Measurements from ENCODE around the gene INPP5A. TPM values are rescaled to one million over a fixed set of nuclear protein-coding genes. Genes with fewer than 3 reads are reported as not detected.

Gene INPP5A
- polyA plus RNA-seq, 3 donors from 2014 or later, result 0.30 to 1.7 (median 0.48) TPM

DNA sequence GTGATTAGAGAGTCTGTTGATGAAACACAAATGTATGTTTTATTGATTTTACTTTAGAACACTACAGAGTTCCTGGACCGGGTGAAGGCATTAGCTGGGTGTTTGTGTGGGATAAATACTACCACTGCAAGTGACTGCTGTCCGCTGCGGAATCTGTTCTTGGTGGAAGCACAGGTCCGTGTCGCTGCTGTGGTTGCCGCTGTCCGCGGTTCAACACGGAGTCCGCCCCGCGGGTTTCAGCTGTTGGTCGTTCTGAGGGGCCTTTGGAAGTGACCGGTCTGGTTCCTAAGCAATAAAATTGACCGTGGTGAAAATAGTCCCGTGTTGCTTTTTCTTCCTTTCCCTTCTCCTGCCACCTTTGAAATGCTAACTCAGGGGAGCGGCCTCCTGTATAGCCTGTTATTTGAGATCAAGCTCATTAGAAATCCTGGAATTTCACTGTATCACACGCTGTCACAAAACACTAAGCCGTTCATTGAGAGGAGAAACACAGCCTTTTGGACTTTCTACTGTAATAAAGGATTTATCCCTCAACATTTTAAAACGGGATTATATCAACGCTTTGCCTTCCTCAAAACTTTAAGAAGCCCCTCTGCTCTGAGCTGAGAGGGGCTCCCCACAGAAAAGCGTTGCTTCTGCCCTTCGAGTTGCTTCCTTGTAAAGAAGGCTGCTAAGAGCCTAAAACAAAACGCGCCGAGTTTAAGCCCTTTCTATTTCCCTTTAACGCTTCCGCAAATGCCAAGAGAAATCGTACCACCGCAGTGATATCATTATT, 245.8 kb downstream of the INPP5A start:
- H3K27ac Mint-ChIP-seq, result no peak overlapping the region
- peak overlapping the region in 3 of 5 donors; percentile 16 to 48 (median 33) for H3K4me3 Mint-ChIP-seq
- DNase-seq, result no peak
- H3K4me1 Mint-ChIP-seq, result peaks cover 0 to 2% of the 10 kb centered on the region in 2 donors
- peaks cover 10 to 22% (median 20%) of the 10 kb centered on the region in 3 donors for H3K36me3 Mint-ChIP-seq
- no peaks in the 10 kb centered on the region for H3K9me3 Mint-ChIP-seq
- H3K27me3 Mint-ChIP-seq (ENCODE audit: low read depth in 3 of 3), result peaks cover 1 to 8% (median 8%) of the 10 kb centered on the region in 3 donors

DNA sequence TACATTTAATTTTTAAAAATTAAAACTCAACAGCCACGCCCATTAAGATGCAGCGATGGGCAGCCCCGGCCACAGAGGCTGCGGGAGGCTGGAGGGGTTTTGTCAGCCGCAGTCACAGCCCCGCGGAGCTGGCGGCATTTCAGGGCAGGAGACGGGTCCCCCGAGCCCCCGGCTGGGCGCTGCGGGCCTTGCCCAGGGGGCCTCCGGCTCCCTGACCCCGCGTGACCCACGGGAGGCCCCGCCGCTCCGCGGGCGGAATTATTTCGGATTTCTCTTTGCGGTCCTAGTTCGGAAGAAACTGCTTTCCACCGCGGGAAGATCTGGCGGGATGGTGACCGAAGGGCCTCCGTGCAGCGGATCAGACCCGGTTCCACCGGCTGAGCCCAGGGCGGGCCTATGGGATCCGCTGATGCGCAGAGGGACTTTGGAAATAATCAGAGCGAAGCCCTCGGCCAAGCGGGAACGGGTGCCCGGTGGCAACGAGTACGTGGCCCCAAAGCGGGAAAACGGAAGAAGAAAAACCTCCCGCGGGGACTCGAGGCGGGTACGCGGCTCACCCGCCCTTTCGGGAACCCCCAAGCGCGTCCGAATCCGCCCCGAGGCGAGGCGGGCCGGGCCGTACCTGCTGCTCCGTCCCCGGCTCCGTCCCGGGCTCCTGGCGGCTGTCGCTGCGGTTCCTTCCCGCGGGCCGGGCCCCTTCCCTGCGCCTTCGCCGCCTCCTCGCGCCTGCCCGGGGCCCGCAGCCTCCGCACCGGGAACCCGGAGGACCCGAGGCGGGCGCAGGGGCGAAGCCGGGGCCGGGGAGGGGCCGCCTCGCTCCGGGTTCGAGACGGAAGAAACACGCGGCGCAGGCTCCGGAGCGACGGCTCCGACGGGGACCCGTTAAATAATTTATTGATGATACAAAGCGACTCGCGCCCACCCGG, 246.6 kb downstream of the INPP5A start:
- Mint-ChIP-seq H3K27ac (no peak overlapping the region), H3K27me3 (ENCODE audit: low read depth in 3 of 3) (peaks cover 1 to 10% (median 8%) of the 10 kb centered on the region in 3 donors), H3K9me3 (no peaks in the 10 kb centered on the region), H3K4me1 (peaks cover 0 to 2% of the 10 kb centered on the region in 2 donors), H3K36me3 (peaks cover 10 to 22% (median 20%) of the 10 kb centered on the region in 3 donors), H3K4me3 (peak overlapping the region in 2 of 5 donors; percentile 21 to 48)
- no peak for DNase-seq

DNA sequence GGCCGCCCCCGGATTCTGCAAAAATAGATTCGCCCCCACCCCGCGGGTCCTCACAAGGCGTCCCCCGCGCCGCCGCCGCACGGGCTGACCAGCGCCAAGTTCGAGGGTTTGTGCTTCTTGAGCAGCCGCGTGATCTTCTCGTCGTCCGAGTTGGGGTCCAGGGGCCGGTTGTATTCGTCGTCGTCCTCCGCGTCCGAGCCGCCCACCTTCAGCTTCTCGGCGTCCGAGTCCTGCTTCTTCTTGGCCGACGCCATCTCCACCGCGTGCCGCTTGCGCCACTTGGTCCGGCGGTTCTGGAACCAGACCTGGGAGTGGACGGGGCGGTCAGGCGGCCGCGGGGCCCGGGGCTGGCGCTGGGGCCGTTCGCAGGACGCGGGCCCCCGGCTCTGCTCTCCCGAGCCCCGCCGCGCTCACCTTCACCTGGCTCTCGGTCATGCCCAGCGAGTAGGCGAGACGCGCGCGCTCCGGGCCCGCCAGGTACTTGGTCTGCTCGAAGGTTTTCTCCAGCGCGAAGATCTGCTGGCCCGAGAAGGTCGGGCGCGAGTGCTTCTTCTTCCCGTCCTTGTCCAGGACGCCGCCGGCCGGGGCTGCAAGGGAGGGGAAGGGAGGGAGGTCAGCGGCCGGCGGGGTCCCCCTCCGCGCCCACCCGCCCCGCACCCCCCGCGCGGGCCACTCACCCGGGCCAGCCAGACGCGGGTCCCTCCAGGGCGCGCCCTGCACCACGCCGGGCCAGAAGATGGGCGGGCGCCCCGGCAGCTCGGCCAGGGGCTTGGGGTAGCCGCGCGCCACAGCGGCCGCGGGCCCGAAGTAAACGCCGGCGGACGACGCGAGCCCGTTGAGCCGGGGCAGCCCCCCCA, 247.5 kb downstream of the INPP5A start:
- DNase-seq, result no peak
- no peak overlapping the region for H3K27ac Mint-ChIP-seq
- peaks cover 0 to 2% of the 10 kb centered on the region in 2 donors for H3K4me1 Mint-ChIP-seq
- no peak overlapping the region for H3K4me3 Mint-ChIP-seq
- H3K27me3 Mint-ChIP-seq (ENCODE audit: low read depth in 3 of 3), result peaks cover 3 to 10% (median 8%) of the 10 kb centered on the region in 3 donors
- no peaks in the 10 kb centered on the region for H3K9me3 Mint-ChIP-seq
- H3K36me3 Mint-ChIP-seq, result peaks cover 10 to 20% (median 20%) of the 10 kb centered on the region in 3 donors

DNA sequence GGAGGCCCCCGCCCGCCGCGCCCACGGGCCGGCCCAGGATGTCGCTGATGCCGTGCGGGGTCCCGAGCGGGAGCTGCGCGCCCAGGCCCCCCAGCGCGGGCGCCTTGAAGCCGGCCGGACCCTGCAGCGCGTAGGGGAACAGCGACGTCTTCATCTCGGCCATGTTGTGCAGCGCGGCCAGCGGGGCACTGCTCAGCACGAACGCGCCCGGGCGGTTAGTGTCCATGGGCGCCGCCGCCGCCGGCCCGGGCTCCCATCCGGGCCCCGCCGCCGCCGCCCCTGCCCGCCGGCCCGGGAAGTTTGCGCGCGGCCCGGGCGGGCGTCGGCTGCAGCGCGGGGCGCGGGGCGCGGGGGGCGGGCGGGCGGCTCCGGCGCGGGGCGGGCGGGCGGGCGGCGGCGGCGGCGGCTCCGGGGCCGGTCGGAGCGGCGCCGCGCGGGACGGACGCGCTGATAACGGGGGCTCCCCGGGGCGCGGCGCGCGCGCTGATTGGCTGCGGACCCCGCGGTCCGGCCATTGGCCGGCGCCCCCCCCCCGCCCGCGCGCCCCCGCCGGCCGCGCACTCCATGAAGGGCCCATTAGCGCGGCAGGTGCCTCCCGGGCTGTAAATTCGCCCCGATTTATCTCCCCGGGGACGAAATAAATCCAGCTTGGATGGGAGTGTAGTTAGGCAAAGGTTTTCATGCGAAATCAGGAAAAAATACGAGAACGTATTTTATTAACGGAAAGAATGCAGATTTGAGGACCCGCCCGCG, 248.3 kb downstream of the INPP5A start, which contains the start of gene NKX6-2:
TSS of gene NKX6-2 (minus strand) at position 425 of the 753 bp plus-strand sequence. CDS start at position 226, 199 bp downstream.
- Mint-ChIP-seq H3K27ac (no peak within 1 kb of the TSS), H3K4me3 (no peak within 1 kb of the TSS), H3K9me3 (no peaks in the 10 kb centered on the region), H3K36me3 (peaks cover 10 to 20% (median 17%) of the 10 kb centered on the region in 3 donors), H3K4me1 (peaks cover 0 to 2% of the 10 kb centered on the region in 2 donors), H3K27me3 (ENCODE audit: low read depth in 3 of 3) (peaks cover 5 to 13% (median 8%) of the 10 kb centered on the region in 3 donors)
- DNase-seq, result no peak

- H3K9me3 Mint-ChIP-seq, result no peaks in the 10 kb centered on the region
- DNase-seq, result no peak
- no peak overlapping the region for H3K27ac Mint-ChIP-seq
- peaks cover 10 to 17% (median 16%) of the 10 kb centered on the region in 3 donors for H3K36me3 Mint-ChIP-seq
- peaks cover 0 to 2% of the 10 kb centered on the region in 2 donors for H3K4me1 Mint-ChIP-seq
- H3K4me3 Mint-ChIP-seq, result no peak overlapping the region
- peaks cover 5 to 15% (median 8%) of the 10 kb centered on the region in 3 donors for H3K27me3 Mint-ChIP-seq (ENCODE audit: low read depth in 3 of 3)
These were observed 248.9 kb downstream of the INPP5A start for GRCh38 chr10:132786476-132786883.

DNA sequence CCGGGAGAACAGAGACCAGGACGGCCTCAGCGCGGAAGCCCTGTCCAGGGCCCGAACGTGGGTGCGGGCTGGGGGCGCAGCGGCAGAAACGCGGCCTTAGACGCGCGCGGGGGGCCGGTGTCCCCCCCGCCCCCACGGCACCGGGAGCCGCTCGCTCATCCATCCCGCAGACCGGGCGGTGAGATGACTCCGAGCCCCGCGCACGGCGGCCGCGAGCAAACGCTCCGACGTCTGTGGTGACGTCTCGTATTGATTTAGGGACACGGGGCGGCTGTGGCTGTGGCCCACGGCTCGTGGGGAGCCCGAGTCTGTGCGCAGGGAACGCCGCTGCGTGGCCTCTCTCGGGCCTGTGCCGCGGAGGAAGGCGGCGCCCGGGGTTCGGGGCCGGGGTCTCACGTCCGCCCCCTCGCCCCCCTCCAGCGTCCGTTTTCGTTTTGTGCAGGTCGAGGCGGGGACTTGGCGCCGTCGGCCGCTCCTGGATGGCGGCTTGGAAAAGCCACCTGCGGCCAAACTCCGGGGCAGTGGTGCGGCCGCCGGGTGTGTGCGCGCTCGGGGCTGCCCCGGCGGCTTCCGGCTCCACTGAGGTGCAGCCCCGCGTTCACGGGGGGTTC, 249.4 kb downstream of the INPP5A start:
- Mint-ChIP-seq H3K27ac (no peak overlapping the region), H3K27me3 (ENCODE audit: low read depth in 3 of 3) (peaks cover 5 to 15% (median 8%) of the 10 kb centered on the region in 3 donors)

GRCh38 chr10:132787495-132788179, 250.1 kb downstream of the INPP5A start:
- peaks cover 5 to 15% (median 8%) of the 10 kb centered on the region in 3 donors for H3K27me3 Mint-ChIP-seq (ENCODE audit: low read depth in 3 of 3)
- H3K4me1 Mint-ChIP-seq, result peaks cover 0 to 2% of the 10 kb centered on the region in 2 donors
- no peak overlapping the region for H3K27ac Mint-ChIP-seq
- H3K36me3 Mint-ChIP-seq, result peaks cover 8 to 11% (median 10%) of the 10 kb centered on the region in 3 donors
- H3K9me3 Mint-ChIP-seq, result no peaks in the 10 kb centered on the region
- H3K4me3 Mint-ChIP-seq, result no peak overlapping the region
- no peak for DNase-seq

More for the DNA sequence above, 249.4 kb downstream of the INPP5A start:
- Mint-ChIP-seq H3K36me3 (peaks cover 10 to 13% (median 13%) of the 10 kb centered on the region in 3 donors), H3K4me1 (peaks cover 0 to 2% of the 10 kb centered on the region in 2 donors), H3K9me3 (no peaks in the 10 kb centered on the region), H3K4me3 (no peak overlapping the region)
- DNase-seq, result no peak

DNA sequence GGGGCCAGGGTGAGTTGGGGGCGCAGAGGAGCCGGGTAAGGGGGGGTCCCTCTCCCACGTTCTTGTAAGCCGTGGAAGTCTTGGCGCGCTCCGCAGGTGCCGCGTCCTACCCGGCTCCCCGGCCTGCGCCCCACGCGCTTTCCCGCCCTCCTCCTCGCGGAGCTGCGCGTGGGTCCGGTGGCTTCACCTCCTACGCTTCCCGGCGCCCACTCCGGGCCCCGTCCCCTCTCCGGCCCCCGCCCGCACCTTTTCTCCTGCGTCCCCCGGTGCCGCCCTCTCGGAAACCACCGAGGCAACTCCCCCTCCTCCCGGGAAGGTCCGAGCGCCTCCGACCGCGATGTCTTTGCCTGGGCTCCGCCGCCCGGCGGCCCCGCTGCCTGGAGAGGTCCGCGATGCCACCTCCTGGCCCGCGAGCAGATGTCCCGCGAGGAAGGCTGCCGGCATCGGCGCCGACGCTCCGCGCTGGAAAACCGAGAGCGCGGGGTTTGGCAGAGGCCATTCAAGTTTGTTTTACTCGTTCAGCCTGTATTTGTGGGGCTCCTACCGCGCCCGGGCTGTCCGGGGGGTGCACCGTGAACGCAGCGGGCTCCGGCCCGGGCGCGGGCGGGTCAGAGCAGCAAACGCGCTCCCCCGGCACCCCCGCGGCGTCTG, 250.7 kb downstream of the INPP5A start:
- peaks cover 5 to 13% (median 8%) of the 10 kb centered on the region in 3 donors for H3K27me3 Mint-ChIP-seq (ENCODE audit: low read depth in 3 of 3)
- no peaks in the 10 kb centered on the region for H3K9me3 Mint-ChIP-seq
- peaks cover 0 to 2% of the 10 kb centered on the region in 2 donors for H3K4me1 Mint-ChIP-seq
- no peak for DNase-seq
- peaks cover 4% of the 10 kb centered on the region in 3 donors for H3K36me3 Mint-ChIP-seq
- H3K4me3 Mint-ChIP-seq, result no peak overlapping the region
- no peak overlapping the region for H3K27ac Mint-ChIP-seq

GRCh38 chr10:132788831-132789219, 251.2 kb downstream of the INPP5A start:
- Mint-ChIP-seq H3K4me1 (no peaks in the 10 kb centered on the region), H3K4me3 (no peak overlapping the region), H3K27ac (no peak overlapping the region), H3K27me3 (ENCODE audit: low read depth in 3 of 3) (peaks cover 4 to 8% (median 4%) of the 10 kb centered on the region in 3 donors), H3K9me3 (no peaks in the 10 kb centered on the region), H3K36me3 (no peaks in the 10 kb centered on the region)
- no peak for DNase-seq

DNA sequence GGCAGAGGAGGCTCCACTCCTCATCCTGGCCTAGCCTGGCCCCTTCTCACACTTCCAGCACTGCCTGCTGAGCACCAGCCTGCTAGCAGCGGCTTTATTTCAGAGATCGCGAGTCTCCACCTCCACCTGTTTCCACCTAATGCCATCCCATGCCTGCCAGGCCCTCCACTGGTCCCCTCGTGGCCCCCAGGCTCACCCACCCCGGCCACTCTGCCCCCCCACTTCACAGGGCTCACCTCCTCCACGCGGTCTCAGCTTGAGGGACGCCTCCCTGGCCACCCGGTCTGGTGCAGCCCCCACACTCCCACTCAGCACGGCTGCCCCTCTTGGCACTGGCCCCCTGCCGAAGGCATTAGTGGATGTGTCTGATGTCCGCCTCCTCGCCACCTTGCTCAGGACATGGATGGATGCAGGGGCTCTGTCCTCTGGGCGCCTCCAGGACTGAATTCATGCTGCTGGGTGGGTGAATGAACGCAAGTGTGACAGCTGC, 252.1 kb downstream of the INPP5A start:
- DNase-seq, result no peak
- Mint-ChIP-seq H3K9me3 (no peaks in the 10 kb centered on the region), H3K27ac (no peak overlapping the region), H3K4me3 (no peak overlapping the region), H3K27me3 (ENCODE audit: low read depth in 3 of 3) (peaks cover 2 to 7% (median 4%) of the 10 kb centered on the region in 3 donors), H3K36me3 (no peaks in the 10 kb centered on the region), H3K4me1 (no peaks in the 10 kb centered on the region)

DNA sequence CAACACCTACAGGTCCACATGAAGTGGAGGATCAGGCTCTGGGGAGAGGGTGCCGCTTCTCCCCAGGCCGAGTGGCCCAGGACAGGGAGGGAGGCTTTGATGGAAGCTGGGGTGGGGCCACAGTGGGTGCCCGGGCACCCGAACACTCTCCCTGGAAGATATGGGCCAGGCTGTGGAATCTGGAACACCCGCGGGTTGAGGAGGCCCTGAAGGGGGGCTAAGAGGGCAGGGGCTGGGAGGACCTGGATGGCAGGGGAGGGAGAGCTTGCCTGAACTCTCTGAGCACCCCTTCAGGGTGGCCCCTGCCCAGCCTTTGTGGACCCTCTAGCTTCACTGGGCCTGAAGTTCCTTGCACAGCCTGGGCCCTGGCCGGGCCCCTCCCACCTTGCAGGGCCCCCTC, 252.9 kb downstream of the INPP5A start:
- H3K4me3 Mint-ChIP-seq, result no peak overlapping the region
- H3K27me3 Mint-ChIP-seq (ENCODE audit: low read depth in 3 of 3), result peaks cover 2 to 7% (median 4%) of the 10 kb centered on the region in 3 donors
- no peak overlapping the region for H3K27ac Mint-ChIP-seq
- H3K4me1 Mint-ChIP-seq, result no peaks in the 10 kb centered on the region
- H3K36me3 Mint-ChIP-seq, result no peaks in the 10 kb centered on the region
- no peak for DNase-seq
- H3K9me3 Mint-ChIP-seq, result no peaks in the 10 kb centered on the region
